Keratinocyte (primary cell): Measurements from ENCODE around the gene CCR6.
"Not testable (repeated sequence)": the region's sequence is repeated elsewhere in the genome, so short reads cannot be mapped to it uniquely, and the experiment has no call there.

Experiments
- CTCF ChIP-seq, 3 experiments: IDR thresholded peaks in 1 of 3; conservative IDR thresholded peaks in 1 of 3; optimal IDR thresholded peaks in 1 of 3; 2 replicates in 2 of 3; 3 replicates in 1 of 3; pipeline versions ENCODE3 to v1.5.1; 2011; ENCODE audit warnings: low read length in 3 of 3, mild to moderate bottlenecking in 3 of 3, moderate library complexity in 2 of 3, control low read depth in 1 of 3, inconsistent platforms in 1 of 3; ENCODE audit not compliant: insufficient read depth in 2 of 3; ENCODE audit errors: extremely low read depth in 1 of 3
- EZH2 ChIP-seq: IDR thresholded peaks from one replicate; pipeline ENCODE4 v1.6.1; 2012; ENCODE audit warnings: inconsistent platforms, mild to moderate bottlenecking, low read length, moderate library complexity

DNA sequence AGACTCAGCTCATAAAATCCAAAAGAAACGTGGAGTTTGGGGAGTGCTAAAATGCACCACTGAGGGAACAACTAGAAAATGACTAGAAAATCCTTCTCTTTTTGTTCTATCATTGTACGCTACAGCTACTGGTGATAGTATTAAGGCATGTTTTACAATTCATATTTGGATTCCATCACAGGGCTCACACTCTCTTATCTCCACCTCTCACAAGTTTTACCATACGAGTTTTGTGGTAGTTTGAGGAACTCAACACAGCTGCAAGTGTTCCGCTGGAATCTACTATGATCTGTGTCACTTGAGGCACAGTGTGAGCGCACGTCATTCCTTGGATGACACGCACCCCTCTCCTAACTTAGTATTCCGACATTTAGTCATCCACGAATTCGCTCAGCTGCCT, 44.8 kb downstream of the CCR6 start:
- not testable (repeated sequence) for TF ChIP-seq CTCF (optimal IDR thresholded peaks at IDR 0.05 in 1 of 3, IDR thresholded peaks at IDR 0.05 in 1 of 3, conservative IDR thresholded peaks at IDR 0.05 in 1 of 3; ENCODE audit: extremely low read depth in 1 of 3, insufficient read depth in 2 of 3, low read length in 3 of 3); EZH2
